Ramos (cell line): ENCODE measurements around the gene OR1D5.
"Not testable (repeated sequence)": the region's sequence is repeated elsewhere in the genome, so short reads cannot be mapped to it uniquely, and the experiment has no call there.

Experiments used
- in situ Hi-C: fragments of 300-500 bp; cut with MboI; formaldehyde crosslinking; loops from one replicate; pipeline ENCODE4 v1.14.3; 2022; ENCODE audit warnings: low sequenced_read_pairs; ENCODE audit not compliant: unreplicated experiment

OR1D5 gene

GRCh38 chr17:3032258-3033247, 30.9 kb downstream of the OR1D5 start:
- in situ Hi-C loops = no loop called here

GRCh38 chr17:3030852-3031470, 32.4 kb downstream of the OR1D5 start:
- in situ Hi-C loops = not testable (repeated sequence)

DNA sequence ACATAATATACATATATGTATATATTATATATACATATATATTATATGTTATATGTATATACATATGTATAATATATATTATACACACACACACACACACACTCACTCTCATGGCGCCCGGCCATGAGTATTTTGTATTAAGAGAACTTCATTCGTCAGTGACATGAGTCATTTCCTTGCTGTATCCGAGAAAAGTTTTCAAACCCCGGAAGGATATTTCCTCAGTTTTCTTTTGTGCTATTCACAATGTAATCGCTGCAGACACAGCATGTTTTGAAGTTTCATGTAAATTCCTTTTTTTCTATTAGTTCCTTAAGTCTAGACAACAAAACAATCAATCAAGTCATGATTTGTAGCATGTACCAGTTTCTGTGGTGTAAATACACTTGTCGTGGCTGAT, 33.3 kb downstream of the OR1D5 start:
- in situ Hi-C loops = no loop called here

DNA sequence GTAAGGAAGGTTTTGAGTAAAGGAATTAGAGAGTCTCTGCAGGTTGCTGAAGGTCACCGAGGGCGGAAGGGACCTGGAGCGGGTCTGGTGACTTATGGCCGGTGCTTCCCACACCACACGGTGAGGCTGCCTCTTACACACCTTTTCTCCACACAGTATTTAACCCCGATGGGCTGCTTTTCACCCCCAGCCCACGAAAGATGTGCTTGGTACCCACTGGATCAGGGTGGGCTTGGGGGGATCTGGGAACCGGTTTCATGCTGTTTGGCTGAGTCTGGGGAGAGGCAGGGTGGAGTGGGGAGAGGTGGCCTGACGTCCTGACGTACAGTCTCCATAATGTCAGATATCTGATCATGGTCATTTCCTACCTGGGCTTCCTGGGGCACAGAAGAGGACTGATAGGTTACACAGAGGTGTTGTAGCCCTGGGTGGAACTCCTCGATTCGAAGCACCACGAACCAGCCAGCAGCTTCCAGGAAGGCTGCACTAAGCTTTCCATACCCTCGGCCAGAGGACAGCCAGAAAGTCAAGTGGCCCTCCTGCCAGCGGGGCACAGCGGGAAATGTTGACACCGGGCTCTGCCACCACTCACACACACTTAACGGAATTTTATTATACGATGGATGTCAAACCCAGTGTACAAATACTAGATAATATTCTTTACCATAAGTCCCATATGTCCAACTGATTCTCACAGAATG, 34.0 kb downstream of the OR1D5 start:
- in situ Hi-C loops = no loop called here

DNA sequence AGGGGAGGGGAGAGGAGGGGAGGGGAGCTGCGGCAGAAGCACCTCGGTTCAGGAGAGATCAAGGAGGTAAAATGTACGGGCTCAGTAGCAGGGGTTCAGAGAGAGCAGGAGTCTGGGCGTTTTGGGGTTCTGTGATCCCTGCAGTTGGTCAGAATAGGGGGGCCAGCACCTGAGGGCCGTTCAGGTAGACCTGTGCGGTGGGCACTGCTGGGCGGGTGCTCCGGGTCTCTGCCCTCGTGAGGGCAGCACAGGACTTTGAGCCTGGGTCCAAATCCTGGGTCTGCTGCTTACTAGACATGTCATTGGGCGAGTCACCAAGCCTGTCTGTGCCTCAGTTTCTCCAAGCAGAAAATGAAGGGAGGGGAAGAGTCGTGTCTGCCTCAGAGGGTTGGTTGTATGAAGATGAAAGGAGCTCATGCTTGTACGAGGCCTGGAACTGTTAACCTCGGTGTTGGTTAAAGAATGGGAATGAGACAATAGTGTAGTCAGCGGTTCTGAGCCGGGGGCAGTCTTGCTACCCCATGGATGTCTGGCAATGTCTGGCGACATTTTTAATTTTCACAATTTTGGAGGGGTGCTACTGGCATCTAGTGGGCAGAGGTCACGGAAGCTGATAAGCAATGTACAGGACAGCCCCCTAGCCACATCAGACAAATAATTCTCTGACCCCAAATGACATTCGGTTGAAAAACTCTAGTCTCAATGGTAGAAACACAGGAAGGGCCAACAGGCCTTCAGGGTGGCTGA, 35.4 kb downstream of the OR1D5 start:
- in situ Hi-C loops = no loop called here

- in situ Hi-C loops = no loop called here
These were observed 36.3 kb downstream of the OR1D5 start for GRCh38 chr17:3026856-3027751.

DNA sequence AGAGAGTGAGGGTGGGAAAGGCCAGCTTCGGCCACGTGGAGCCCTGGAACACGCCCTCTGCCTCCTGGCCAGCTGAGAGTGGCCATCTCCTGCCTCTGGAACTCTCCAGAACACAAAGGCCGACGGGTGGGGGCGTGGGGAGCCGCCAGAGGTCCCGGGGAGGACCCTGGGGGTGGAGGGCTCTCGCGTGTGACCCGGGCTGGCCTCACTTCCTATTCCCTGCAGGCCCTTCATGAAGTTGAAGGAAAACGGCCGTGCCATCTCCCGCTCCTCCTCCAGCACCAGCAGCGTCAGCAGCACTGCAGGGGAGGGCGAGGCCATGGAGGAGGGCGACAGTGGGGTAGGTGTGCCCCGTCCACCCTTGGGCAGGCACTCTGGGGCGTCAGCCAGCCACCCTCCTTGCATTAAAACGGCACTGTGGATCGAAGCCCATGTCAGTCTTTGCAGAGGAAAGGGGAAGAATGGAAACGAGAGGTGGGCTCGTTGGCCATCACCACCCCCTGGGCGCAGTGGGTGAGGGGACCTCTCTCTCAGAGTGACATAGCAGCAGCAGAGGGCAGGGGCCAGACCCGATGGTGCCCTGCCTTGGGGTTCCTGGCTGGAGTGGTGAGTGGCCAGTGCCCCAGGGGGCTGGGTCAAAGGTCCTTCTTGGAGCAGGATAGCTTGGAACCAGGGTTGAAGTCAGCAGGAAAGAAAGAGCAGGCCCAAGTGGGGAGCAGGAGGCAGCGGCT, 37.1 kb downstream of the OR1D5 start:
- in situ Hi-C loops = no loop called here

GRCh38 chr17:3025421-3026124, 37.8 kb downstream of the OR1D5 start:
- in situ Hi-C loops = no loop called here

GRCh38 chr17:3024346-3024745, 39.1 kb downstream of the OR1D5 start:
- in situ Hi-C loops = no loop called here

GRCh38 chr17:3022197-3022596, 41.2 kb downstream of the OR1D5 start:
- in situ Hi-C loops = no loop called here

DNA sequence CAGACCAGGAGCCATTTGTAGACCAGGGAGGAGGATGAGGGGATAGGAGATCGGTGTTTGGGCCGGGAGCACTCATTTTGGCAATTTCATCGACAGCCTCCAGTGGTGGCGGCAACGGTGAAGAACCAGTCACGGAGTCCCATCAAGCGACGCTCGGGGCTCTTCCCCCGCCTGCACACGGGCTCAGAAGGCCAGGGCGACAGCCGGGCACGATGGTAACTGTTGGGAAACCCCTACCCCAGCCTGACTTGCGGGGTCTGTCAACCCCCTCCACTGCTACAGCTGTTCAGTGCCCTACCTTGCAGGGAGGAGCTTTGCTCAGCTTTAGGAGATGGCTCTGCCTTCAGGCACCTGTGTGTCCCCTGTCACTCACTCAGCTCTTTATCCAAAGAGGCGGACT, 43.0 kb downstream of the OR1D5 start:
- in situ Hi-C loops = no loop called here

- in situ Hi-C loops = loop anchor here (10.0 kb wide), 1 partner anchor 185 kb away; no protein-coding TSS in a partner anchor
These were observed 43.6 kb downstream of the OR1D5 start for GRCh38 chr17:3019761-3020160.

DNA sequence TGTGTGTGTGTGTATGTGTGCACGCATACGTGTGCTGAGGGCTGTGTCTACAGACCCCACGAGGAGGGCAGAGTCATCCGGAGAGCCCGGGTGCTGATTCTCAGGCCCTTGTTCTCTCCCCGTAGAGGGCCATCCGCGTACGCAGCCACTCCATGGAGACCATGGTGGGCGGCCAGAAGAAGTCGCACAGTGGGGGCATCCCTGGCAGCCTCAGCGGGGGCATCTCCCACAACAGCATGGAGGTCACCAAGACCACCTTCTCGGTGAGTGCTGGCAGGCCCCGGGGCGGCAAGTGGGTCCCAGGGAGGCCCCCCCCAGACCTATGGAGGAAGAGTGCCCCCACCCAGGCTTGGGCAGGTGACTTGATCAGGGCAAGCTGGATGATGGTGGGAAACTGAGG, 45.5 kb downstream of the OR1D5 start:
- in situ Hi-C loops = loop anchor here (10.0 kb wide), 1 partner anchor 183 kb away; no protein-coding TSS in a partner anchor

DNA sequence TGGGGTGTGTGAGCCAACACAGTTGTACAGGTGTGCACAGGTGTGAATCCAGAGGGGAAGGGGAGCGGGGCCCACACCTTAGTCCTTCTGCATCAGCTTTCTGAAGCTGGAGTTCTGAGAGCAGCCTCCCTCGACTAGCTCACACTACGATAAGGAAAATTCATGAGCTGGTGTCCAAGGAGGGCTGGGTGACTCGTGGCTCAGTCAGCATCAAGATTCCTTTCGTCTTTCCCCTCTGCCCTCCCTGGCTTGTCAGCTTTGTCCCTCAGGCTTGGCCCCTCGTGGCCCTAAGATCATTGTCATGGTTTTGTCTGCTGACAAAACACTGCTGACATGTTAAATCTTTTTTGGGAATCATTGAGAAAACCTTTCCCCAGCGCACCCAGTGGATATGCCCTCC, 47.5 kb downstream of the OR1D5 start:
- in situ Hi-C loops = loop anchor here (10.0 kb wide), 1 partner anchor 181 kb away; no protein-coding TSS in a partner anchor

GRCh38 chr17:3012926-3013581, 50.4 kb downstream of the OR1D5 start:
- in situ Hi-C loops = loop anchor here (10.0 kb wide), 1 partner anchor 178 kb away; no protein-coding TSS in a partner anchor
